GM12891 (cell line): ENCODE measurements around the gene TGFBI.

Source experiments
- POLR2A ChIP-seq: IDR thresholded peaks from 2 replicates; pipeline ENCODE4 v1.6.1; 2011; ENCODE audit warnings: low read depth, low read length, control low read depth
- POLR2AphosphoS5 ChIP-seq: IDR thresholded peaks from 2 replicates; pipeline ENCODE4 v1.6.1; 2011; ENCODE audit warnings: low read depth, low read length, control low read depth

DNA sequence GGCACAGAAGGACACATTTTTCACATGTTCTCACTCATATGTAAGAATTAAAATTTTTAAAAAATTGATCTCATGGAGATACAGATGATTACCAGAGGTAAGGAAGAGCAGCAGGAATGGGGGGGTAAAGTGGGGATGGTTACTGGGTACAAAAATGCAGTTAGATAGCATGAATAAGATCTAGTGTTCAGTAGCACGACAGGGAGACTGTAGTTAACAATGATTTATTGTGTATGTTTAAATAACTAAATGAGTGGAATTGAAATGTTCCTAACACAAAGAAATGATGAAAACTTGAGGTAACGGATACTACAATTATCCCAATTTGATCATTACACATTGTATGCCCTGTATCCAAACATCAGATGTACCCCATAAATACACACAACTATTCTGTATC lies 15.2 kb upstream of the TGFBI start:
- TF ChIP-seq POLR2A (no peak), POLR2AphosphoS5 (no peak)
